GM12878 (cell line): ENCODE measurements around the gene HAP1. TPM values are rescaled to one million over a fixed set of nuclear protein-coding genes. Genes with fewer than 3 reads are reported as not detected.

Experiments
- E2F4 ChIP-seq: IDR thresholded peaks from 2 replicates; pipeline ENCODE4 v1.6.1; 2012; ENCODE audit warnings: low read depth, low read length, improper control_type of control experiment
- EED ChIP-seq: sonication (generic); IDR thresholded peaks from 2 replicates; pipeline ENCODE4 v1.6.1; 2016; ENCODE audit warnings: antibody characterized with exemption, low read depth
- EGR1 ChIP-seq, 2 experiments: IDR thresholded peaks; 1 replicate in 1 of 2; 2 replicates in 1 of 2; pipeline ENCODE4 v1.6.1; 2011 to 2012; ENCODE audit warnings: low read depth in 2 of 2, low read length in 2 of 2, borderline replicate concordance in 1 of 2, mild to moderate bottlenecking in 1 of 2, moderate library complexity in 1 of 2
- IRF5 ChIP-seq: fragments of 450-650 bp; IDR thresholded peaks from 2 replicates; pipeline ENCODE4 v1.6.1; 2017; ENCODE audit warnings: borderline replicate concordance
- JUND ChIP-seq: IDR thresholded peaks from 2 replicates; pipeline ENCODE4 v1.6.1; 2012; ENCODE audit warnings: low read depth, mild to moderate bottlenecking, low read length, improper control_type of control experiment, moderate library complexity
- SMAD5 ChIP-seq: IDR thresholded peaks from 2 replicates; pipeline ENCODE4 v1.6.1; 2016; ENCODE audit warnings: antibody characterized with exemption, low read depth
- ZZZ3 ChIP-seq: IDR thresholded peaks from 2 replicates; pipeline ENCODE4 v1.6.1; 2011; ENCODE audit warnings: low read depth; ENCODE audit not compliant: control insufficient read depth, insufficient read length
- polyA plus RNA-seq, 11 experiments: library from polyadenylated mRNA; depleted of rRNA in 4 of 11; unstranded in 6 of 11; stranded (reverse) in 5 of 11; fragments of >200 nt; fragmentation: Nextera tagmentation in 4 of 11; fragmentation: Illumina TruSeq in 1 of 11; extraction: Ambion mirVana in 4 of 11; extraction: Trizol in 1 of 11; gene quantifications; 1 replicate in 1 of 11; 2 replicates in 10 of 11; pipeline versions ENCODE4 v1.2.1 to v1.2.3, GENCODE V29; 2011 to 2016; ENCODE audit warnings: inconsistent platforms in 2 of 11, missing spikeins in 2 of 11, low read depth in 1 of 11
- total RNA-seq, 4 experiments: library from RNA; depleted of rRNA in 3 of 4; stranded (reverse); fragments of >200 nt in 3 of 4; fragmentation: Illumina TruSeq in 1 of 4; extraction: Trizol in 1 of 4; gene quantifications; 2 replicates each; pipeline versions ENCODE4 v1.2.1 to v1.2.3, GENCODE V29; 2013 to 2021
- TF ChIP-seq, protein P1 (sequence below): fragments of 450-650 bp; IDR thresholded peaks from 2 replicates; pipeline ENCODE4 v1.6.1; 2014; ENCODE audit warnings: mild to moderate bottlenecking

The HAP1 gene
- total and polyA plus RNA-seq, 10 of the 15 experiments (the other 5 are each of a cell fraction or from before 2014, with no cell fraction given): not detected

DNA sequence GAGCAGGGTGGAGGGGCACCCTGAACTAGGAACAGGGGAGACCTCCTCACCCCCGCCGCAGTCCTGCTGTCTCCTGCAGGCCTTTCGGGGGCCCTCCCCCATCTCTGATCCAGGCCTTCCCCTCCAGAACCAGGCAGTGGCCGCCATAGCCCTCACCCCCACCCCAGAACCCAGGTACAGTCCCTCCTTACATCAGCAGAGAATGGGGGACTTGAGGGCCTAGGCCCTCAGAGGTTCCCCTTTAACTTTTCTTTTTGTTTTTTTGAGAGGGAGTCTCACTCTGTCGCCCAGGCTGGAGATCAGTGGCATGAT, 4.3 kb upstream of the HAP1 start (continued):
- TF ChIP-seq, protein P1, sequence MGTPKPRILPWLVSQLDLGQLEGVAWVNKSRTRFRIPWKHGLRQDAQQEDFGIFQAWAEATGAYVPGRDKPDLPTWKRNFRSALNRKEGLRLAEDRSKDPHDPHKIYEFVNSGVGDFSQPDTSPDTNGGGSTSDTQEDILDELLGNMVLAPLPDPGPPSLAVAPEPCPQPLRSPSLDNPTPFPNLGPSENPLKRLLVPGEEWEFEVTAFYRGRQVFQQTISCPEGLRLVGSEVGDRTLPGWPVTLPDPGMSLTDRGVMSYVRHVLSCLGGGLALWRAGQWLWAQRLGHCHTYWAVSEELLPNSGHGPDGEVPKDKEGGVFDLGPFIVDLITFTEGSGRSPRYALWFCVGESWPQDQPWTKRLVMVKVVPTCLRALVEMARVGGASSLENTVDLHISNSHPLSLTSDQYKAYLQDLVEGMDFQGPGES: no peak
- no peak for TF ChIP-seq IRF5
- no peak for TF ChIP-seq EED
- TF ChIP-seq E2F4: no peak
- no peak for TF ChIP-seq JUND
- no peak for TF ChIP-seq EGR1 (IDR thresholded peaks at IDR 0.05; ENCODE audit: borderline replicate concordance in 1 of 2, low read depth in 2 of 2, low read length in 2 of 2)
- TF ChIP-seq SMAD5: no peak
- no peak for TF ChIP-seq ZZZ3
